Measurements from ENCODE around the gene TNFRSF1A. TPM values are rescaled to one million over a fixed set of nuclear protein-coding genes. Genes with fewer than 3 reads are reported as not detected.

TNFRSF1A gene
- total and polyA plus RNA-seq, 2 of the 13 experiments (the other 11 are each of a cell fraction or from before 2014, with no cell fraction given), result 41.5 to 61.2 TPM

- no peak for TF ChIP-seq ZBTB37 (CRISPR knock-in tag; IDR thresholded peaks at IDR 0.05)
- TF ChIP-seq POGK (CRISPR knock-in tag; conservative IDR thresholded peaks at IDR 0.05), result no peak
- no peak for TF ChIP-seq RFX1 (IDR thresholded peaks at IDR 0.05)
- no peak for TF ChIP-seq RBAK (CRISPR knock-in tag; IDR thresholded peaks at IDR 0.05)
- no peak for TF ChIP-seq HIVEP1 (CRISPR knock-in tag; IDR thresholded peaks at IDR 0.05)
- 0 out of 2 replicates have a peak, but pooled peaks have one; percentile 23 for TF ChIP-seq PITX1 (CRISPR knock-in tag; IDR thresholded peaks at IDR 0.05)
- no peak; a peak in 1 of 4 replicates for TF ChIP-seq KLF16 (CRISPR knock-in tag; IDR thresholded peaks at IDR 0.05)
- no peak for TF ChIP-seq ZNF720 (CRISPR knock-in tag; IDR thresholded peaks at IDR 0.05)
- TF ChIP-seq HINFP (CRISPR knock-in tag; IDR thresholded peaks at IDR 0.05; ENCODE audit: low read depth), result no peak
- no peak for TF ChIP-seq BRCA1 (CRISPR knock-in tag; IDR thresholded peaks at IDR 0.05)
- TF ChIP-seq JUND (CRISPR knock-in tag; IDR thresholded peaks at IDR 0.05), result no peak
- no peak for TF ChIP-seq CHD4 (IDR thresholded peaks at IDR 0.05; ENCODE audit: borderline replicate concordance, low read length)
- no peak for TF ChIP-seq KMT2B (CRISPR knock-in tag; IDR thresholded peaks at IDR 0.05)
- no peak for TF ChIP-seq IKZF4 (CRISPR knock-in tag; IDR thresholded peaks at IDR 0.05; ENCODE audit: borderline replicate concordance, low read depth, not compliant biosample characterization)
- TF ChIP-seq KLF11 (CRISPR knock-in tag; IDR thresholded peaks at IDR 0.05), result no peak
- no peak for TF ChIP-seq HHEX (CRISPR knock-in tag; IDR thresholded peaks at IDR 0.05)
- TF ChIP-seq ZHX2 (IDR thresholded peaks at IDR 0.05; ENCODE audit: low read depth), result no peak
- TF ChIP-seq ZHX2 (CRISPR knock-in tag; IDR thresholded peaks at IDR 0.05; ENCODE audit: borderline replicate concordance), result no peak
These were observed 47.5 kb downstream of the TNFRSF1A start (continued) for GRCh38 chr12:6294156-6295093.
